Measurements from ENCODE around the gene TMEM271. TPM values are rescaled to one million over a fixed set of nuclear protein-coding genes. Genes with fewer than 3 reads are reported as not detected.
A peak's percentile ranks its signal among the peaks of the same experiment; 100 is the strongest.

Gene TMEM271
- polyA plus RNA-seq, 3 donors from 2014 or later: not detected

DNA sequence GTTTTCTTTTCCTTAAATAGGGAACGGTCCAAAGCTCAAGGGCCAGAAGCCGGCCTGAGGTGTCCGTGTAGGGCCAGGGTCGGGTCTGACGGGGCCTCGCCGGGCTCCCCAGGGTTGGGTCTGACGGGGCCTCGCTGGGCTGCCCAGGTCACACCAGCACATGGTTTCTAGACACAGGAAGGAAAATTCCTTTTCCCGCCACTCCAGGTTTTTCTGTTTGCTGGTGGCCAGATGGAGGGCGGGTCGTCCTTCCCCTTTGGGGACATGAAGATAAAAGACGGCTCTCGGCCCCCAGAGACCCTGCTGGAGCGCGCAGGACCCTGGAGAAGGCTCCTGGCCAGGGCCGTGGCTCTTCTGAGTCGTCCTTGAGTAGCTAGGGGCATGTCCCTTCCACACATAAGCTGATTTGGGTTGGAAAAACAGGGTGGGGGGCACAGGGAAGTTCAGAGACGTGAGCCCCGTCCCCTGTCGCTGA, 42.0 kb downstream of the TMEM271 start:
- peaks cover 0 to 2% (median 0%) of the 10 kb centered on the region in 6 donors for H3K9me3 Mint-ChIP-seq
- H3K27me3 Mint-ChIP-seq (ENCODE audit: low read depth in 3 of 3): peaks cover 0 to 2% (median 0%) of the 10 kb centered on the region in 3 donors
- peaks cover under 1 to 8% of the 10 kb centered on the region in 2 donors for H3K4me1 Mint-ChIP-seq
- no peak overlapping the region for H3K4me3 Mint-ChIP-seq
- no peak for DNase-seq
- peaks cover 27 to 58% (median 37%) of the 10 kb centered on the region in 3 donors for H3K36me3 Mint-ChIP-seq
- H3K27ac Mint-ChIP-seq: no peak overlapping the region

- H3K27ac Mint-ChIP-seq: no peak overlapping the region
- no peak for DNase-seq
- peaks cover 0 to 2% (median 0%) of the 10 kb centered on the region in 3 donors for H3K27me3 Mint-ChIP-seq (ENCODE audit: low read depth in 3 of 3)
- peaks cover 1 to 8% of the 10 kb centered on the region in 2 donors for H3K4me1 Mint-ChIP-seq
- H3K36me3 Mint-ChIP-seq: peaks cover 30 to 58% (median 32%) of the 10 kb centered on the region in 3 donors
- no peak overlapping the region for H3K4me3 Mint-ChIP-seq
- peaks cover 0 to 2% (median 0%) of the 10 kb centered on the region in 6 donors for H3K9me3 Mint-ChIP-seq
Observed at GRCh38 chr4:533318-534100, 42.6 kb downstream of the TMEM271 start.

GRCh38 chr4:532588-533317, 43.3 kb downstream of the TMEM271 start:
- DNase-seq: no peak
- H3K27me3 Mint-ChIP-seq (ENCODE audit: low read depth in 3 of 3): peaks cover 0 to 2% (median 0%) of the 10 kb centered on the region in 3 donors
- peaks cover 1 to 8% of the 10 kb centered on the region in 2 donors for H3K4me1 Mint-ChIP-seq
- H3K9me3 Mint-ChIP-seq: peaks cover 0 to 2% (median 0%) of the 10 kb centered on the region in 6 donors
- H3K4me3 Mint-ChIP-seq: no peak overlapping the region
- peaks cover 26 to 55% (median 26%) of the 10 kb centered on the region in 3 donors for H3K36me3 Mint-ChIP-seq
- peak overlapping the region in 2 of 6 donors; percentile 30 to 69 for H3K27ac Mint-ChIP-seq

GRCh38 chr4:531721-532565, 44.2 kb downstream of the TMEM271 start:
- Mint-ChIP-seq H3K4me1 (peaks cover 1 to 8% of the 10 kb centered on the region in 2 donors), H3K27me3 (ENCODE audit: low read depth in 3 of 3) (peaks cover 0 to 2% (median 0%) of the 10 kb centered on the region in 3 donors), H3K4me3 (no peak overlapping the region), H3K36me3 (peaks cover 29 to 57% (median 30%) of the 10 kb centered on the region in 3 donors), H3K9me3 (peaks cover 0 to 2% (median 0%) of the 10 kb centered on the region in 6 donors), H3K27ac (peak overlapping the region in 1 of 6 donors; percentile 69)
- no peak for DNase-seq

- H3K36me3 Mint-ChIP-seq: peaks cover 25 to 61% (median 31%) of the 10 kb centered on the region in 3 donors
- no peak overlapping the region for H3K27ac Mint-ChIP-seq
- peaks cover 0 to 2% (median 0%) of the 10 kb centered on the region in 3 donors for H3K27me3 Mint-ChIP-seq (ENCODE audit: low read depth in 3 of 3)
- H3K4me1 Mint-ChIP-seq: peaks cover 1 to 8% of the 10 kb centered on the region in 2 donors
- no peak for DNase-seq
- no peak overlapping the region for H3K4me3 Mint-ChIP-seq
- peaks cover 0 to 2% (median 0%) of the 10 kb centered on the region in 6 donors for H3K9me3 Mint-ChIP-seq
Observed at GRCh38 chr4:531076-531475, 45.0 kb downstream of the TMEM271 start.

DNA sequence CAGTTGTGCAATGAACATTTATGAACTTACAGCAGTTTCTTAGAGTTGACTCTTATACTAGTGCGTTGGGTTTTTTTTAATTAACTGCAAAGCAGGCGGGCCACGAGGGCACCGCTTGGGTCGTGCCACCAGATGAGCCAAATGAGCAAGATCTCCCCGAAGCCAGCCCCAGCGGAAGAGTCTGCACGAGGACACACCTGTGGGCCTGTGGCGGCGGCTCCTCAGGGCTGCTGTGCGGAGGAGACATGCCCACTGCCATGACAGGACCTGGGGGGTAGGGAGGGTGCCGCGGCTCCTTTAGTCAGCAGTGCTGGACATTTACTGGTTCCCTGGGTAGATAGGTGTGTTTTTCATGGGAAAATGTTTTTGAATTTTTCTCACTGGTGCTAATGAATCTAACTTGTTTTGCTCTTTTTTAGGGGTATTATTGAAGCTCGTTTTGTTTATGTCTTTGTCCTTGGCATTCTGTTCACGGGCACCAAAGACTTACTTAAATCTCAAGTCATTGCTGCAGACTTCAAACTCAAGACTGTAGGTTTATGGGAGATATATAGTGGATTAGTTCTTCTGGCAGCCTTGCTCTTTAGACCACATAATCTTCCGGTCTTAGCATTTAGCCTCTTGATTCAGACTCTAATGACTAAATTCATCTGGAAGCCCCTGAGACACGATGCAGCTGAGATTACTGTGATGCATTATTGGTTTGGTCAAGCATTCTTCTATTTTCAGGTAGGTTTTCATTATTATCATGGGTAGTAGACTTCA, 45.9 kb downstream of the TMEM271 start:
- Mint-ChIP-seq H3K4me3 (no peak overlapping the region), H3K27ac (no peak overlapping the region), H3K27me3 (ENCODE audit: low read depth in 3 of 3) (peaks cover 0 to 2% (median 0%) of the 10 kb centered on the region in 3 donors), H3K9me3 (peaks cover 0 to 3% (median 0%) of the 10 kb centered on the region in 6 donors), H3K36me3 (peaks cover 28 to 65% (median 34%) of the 10 kb centered on the region in 3 donors), H3K4me1 (peaks cover 1 to 8% of the 10 kb centered on the region in 2 donors)
- no peak for DNase-seq

- peaks cover 31 to 64% (median 33%) of the 10 kb centered on the region in 3 donors for H3K36me3 Mint-ChIP-seq
Observed at GRCh38 chr4:529563-529962, 46.5 kb downstream of the TMEM271 start.

DNA sequence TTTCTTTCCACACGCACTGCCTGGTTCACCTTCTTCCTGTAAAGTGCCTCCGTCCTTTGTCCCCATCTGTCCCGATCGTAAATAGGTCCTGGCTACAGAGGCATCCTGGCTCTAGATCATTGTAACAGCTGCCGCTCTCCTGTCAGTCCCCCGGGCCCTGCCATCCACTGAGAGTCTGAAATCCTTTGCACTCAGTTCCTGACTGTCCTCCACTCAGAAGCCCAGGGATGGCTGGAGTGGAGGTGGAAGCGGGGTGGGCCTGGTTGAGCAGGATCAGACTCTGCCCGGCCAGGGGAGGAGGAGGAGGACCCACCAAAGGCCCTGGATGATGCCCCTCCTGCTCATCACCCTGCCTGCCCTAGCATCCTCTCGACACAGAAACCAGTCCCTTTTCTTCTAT, 47.3 kb downstream of the TMEM271 start:
- Mint-ChIP-seq H3K9me3 (peaks cover 0 to 4% (median 0%) of the 10 kb centered on the region in 6 donors), H3K4me3 (no peak overlapping the region), H3K27ac (no peak overlapping the region), H3K27me3 (ENCODE audit: low read depth in 3 of 3) (peaks cover 0 to 2% (median 0%) of the 10 kb centered on the region in 3 donors), H3K36me3 (peaks cover 36 to 70% (median 36%) of the 10 kb centered on the region in 3 donors), H3K4me1 (peaks cover 1 to 8% of the 10 kb centered on the region in 2 donors)
- no peak for DNase-seq

More at GRCh38 chr4:529563-529962, 46.5 kb downstream of the TMEM271 start:
- Mint-ChIP-seq H3K27me3 (ENCODE audit: low read depth in 3 of 3) (peaks cover 0 to 2% (median 0%) of the 10 kb centered on the region in 3 donors), H3K27ac (no peak overlapping the region), H3K9me3 (peaks cover 0 to 4% (median 0%) of the 10 kb centered on the region in 6 donors), H3K4me1 (peaks cover 1 to 8% of the 10 kb centered on the region in 2 donors), H3K4me3 (no peak overlapping the region)
- DNase-seq: no peak

GRCh38 chr4:528296-528695, 47.8 kb downstream of the TMEM271 start:
- DNase-seq: no peak
- Mint-ChIP-seq H3K36me3 (peaks cover 36 to 75% (median 40%) of the 10 kb centered on the region in 3 donors), H3K4me3 (no peak overlapping the region), H3K27ac (no peak overlapping the region), H3K27me3 (ENCODE audit: low read depth in 3 of 3) (peaks cover 0 to 2% (median 0%) of the 10 kb centered on the region in 3 donors), H3K9me3 (peaks cover 0 to 4% (median 0%) of the 10 kb centered on the region in 6 donors), H3K4me1 (peaks cover 1 to 8% of the 10 kb centered on the region in 2 donors)

- Mint-ChIP-seq H3K27me3 (ENCODE audit: low read depth in 3 of 3) (no peaks in the 10 kb centered on the region), H3K4me1 (peaks cover 1 to 8% of the 10 kb centered on the region in 2 donors), H3K9me3 (peaks cover 0 to 2% (median 0%) of the 10 kb centered on the region in 6 donors), H3K4me3 (no peak overlapping the region), H3K27ac (no peak overlapping the region), H3K36me3 (peaks cover 35 to 70% (median 39%) of the 10 kb centered on the region in 3 donors)
- DNase-seq: no peak
Observed at GRCh38 chr4:526971-527460, 49.1 kb downstream of the TMEM271 start.

GRCh38 chr4:526189-526909, 49.7 kb downstream of the TMEM271 start:
- Mint-ChIP-seq H3K9me3 (peaks cover 0 to 2% (median 0%) of the 10 kb centered on the region in 6 donors), H3K27ac (no peak overlapping the region), H3K4me1 (peaks cover 1 to 8% of the 10 kb centered on the region in 2 donors), H3K4me3 (no peak overlapping the region), H3K27me3 (ENCODE audit: low read depth in 3 of 3) (no peaks in the 10 kb centered on the region), H3K36me3 (peaks cover 35 to 71% (median 39%) of the 10 kb centered on the region in 3 donors)
- DNase-seq: no peak

DNA sequence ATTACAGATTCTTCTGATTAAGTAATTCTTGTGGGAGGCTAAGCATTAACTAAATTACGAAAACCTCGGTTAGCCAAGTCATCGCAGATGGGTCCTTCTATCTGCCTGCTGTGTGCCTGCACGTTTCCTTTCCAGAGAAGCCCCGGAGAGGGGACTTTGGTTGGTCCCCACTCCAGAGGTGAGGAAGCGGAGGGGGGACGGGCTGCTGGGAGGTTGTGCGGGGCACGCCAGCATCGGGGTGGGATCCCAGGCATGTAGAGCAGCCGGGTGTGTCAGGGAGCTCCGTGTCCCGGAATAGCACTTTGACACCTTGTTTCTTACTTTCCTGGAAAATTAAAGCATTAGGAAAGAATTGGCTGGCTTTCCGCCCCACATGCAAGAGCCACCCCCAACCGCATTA, 50.4 kb downstream of the TMEM271 start:
- H3K36me3 Mint-ChIP-seq: peaks cover 33 to 66% (median 40%) of the 10 kb centered on the region in 3 donors
- no peak for DNase-seq
- no peak overlapping the region for H3K27ac Mint-ChIP-seq
- H3K4me3 Mint-ChIP-seq: no peak overlapping the region
- no peaks in the 10 kb centered on the region for H3K27me3 Mint-ChIP-seq (ENCODE audit: low read depth in 3 of 3)
- H3K4me1 Mint-ChIP-seq: peaks cover 1 to 8% of the 10 kb centered on the region in 2 donors
- H3K9me3 Mint-ChIP-seq: peaks cover 0 to 2% (median 0%) of the 10 kb centered on the region in 6 donors
